NCI-H1105 treated with DMSO at 0.1 percent for 48 hours (cell line): ENCODE data around the gene CLCN1.

ENCODE experiments used
- DNase-seq: peaks from one replicate; lab custom pipeline; 2025; lab: John Stamatoyannopoulos, UW

Gene CLCN1

GRCh38 chr7:143363016-143363937 is 47.4 kb downstream of the CLCN1 start:
- DNase-seq: no peak

- DNase-seq: no peak
Observed at GRCh38 chr7:143367972-143368371, 52.1 kb downstream of the CLCN1 start.

DNA sequence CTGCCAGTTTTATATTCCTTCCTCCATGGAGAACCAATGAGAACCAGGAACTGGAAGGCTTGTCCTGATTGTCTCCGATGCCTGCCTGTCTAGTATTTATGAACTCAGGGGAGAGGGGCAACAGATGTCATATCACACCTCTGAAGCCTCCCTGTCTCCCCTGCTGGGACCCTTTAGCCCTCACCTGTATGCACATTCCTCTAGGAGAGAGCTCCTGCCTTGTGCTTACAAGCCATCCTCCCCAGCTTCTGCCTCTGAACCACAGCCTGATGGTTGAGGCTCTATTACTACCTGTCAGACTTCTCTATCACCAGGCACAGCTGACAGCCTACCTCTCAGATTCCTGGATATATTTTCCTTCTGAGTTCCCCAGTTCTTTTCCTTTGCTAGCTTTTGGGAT is 52.5 kb downstream of the CLCN1 start:
- DNase-seq: no peak

DNA sequence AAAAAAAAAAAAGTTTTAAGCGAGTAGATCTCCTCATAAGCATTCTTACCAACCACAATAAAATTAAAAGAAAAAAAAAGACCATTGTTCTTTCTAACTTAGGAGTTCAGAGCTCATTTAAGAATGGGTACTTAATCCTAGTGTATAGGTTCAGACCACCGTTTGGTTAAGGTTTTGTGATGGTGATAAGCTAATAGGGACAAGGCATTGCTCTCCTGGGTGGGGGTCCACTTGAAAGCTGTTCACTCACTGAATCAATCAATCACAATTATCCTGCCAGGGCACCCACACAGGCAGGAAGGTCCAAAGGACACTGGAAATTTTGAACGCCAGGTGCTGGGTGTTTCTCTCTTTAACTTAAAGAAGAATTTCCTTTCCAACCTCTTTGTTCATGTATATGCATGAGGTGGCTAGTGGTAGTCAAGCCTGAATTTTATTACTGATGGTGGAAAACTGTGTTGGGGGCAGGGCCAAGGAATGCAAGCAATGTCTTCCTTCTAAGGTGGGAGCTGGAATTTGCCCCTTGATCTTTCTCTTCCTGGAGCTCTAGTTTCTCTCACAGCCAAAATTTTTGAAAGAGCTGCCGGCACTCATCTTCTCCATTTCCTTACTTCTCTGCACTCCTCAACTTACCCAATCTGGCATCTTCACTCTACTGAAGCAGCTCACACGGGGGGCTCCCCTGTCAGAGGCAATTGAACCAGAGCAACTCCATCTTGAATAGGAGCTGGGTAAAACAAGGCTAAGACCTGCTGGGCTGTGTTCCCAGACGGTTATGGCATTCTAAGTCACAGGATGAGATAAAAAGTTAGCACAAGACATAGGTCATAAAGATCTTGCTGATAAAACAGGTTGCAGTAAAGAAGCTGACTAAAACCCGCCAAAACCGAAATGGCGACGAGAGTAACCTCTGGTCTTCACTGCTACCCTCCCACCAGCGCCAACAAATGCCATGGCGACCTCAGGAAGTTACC is 54.1 kb downstream of the CLCN1 start:
- DNase-seq: no peak

- no peak for DNase-seq
Observed at GRCh38 chr7:143372070-143372469, 56.2 kb downstream of the CLCN1 start.

DNA sequence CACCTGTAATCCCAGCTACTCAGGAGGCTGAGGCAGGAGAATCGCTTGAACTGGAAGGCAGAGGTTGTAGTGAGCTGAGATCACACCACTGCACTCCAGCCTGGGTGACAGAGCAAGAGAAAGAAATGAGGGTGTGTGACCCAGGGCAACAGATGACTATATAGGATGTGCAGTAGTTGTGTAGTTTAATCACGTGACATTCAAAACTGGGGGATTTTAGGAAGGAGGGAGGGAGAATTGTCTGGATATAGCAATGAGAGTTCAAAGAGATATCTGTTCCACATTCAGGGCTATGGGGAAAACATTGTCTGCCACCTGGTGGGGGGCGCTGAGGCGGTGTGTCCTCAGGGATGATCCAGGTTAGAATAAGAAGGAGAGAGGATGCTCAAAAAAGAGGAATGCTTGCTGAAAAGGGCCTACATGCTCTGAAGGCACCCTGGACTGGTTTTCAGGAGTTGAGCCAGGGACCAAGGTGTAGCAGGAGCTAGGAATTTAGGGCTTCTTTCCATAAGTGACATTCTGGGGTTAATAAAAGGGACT is 57.4 kb downstream of the CLCN1 start:
- no peak for DNase-seq

DNA sequence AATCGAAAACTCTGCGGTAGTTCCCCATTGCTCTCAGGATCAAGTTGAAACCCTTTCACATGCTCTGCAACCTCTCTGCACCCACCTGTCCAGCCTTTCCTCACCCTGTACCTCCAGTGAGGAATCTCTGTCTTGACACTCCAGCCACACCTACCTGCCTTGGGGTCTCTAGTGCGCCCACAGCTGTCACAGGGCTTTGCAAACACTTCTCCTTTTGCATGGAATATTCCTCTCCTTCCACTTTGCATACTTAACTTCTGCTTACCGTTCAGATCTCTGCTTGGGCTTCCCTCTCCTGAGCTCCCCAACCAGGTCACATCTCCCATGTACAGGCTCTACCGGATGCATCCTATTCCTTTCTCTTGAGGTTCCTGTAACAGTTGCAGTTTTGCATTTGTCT is 58.6 kb downstream of the CLCN1 start:
- no peak for DNase-seq

DNA sequence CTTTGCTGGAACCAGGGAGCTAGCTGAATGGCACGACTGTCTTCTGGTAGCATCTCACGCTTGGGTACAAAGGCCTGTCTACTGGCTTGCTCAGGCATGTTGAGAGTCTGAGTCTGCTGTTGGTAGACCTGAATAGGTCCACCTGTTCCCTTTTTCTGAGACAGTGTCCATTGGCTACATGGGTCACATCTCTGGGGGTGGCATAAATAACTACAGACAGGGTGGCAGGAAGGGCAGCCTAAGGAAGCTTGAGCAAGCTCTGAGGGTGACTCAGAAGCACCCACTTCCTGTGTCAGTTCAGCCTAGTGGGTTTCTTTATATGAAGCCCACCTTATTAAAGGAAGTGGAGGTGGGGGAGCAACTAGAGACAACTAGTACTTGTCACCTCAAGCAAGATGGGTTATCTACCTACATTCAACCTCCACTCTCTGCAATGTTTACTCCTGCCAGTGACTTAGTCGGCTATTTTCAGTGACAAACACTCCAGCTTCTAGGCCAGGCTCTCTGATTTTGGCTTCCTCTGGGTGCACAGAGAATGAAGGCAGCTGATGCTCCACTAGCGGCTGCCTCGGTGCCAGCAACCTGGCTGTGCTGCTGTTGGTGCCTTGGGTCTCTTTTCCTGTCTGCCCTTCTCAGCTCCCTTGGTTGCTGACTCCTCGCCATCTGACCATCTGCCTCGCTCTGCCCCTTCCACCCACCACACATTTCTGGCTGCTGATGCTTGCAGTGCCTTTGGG is 59.6 kb downstream of the CLCN1 start:
- no peak for DNase-seq

GRCh38 chr7:143376396-143376795 is 60.5 kb downstream of the CLCN1 start:
- no peak for DNase-seq

- DNase-seq: no peak
Observed at GRCh38 chr7:143379611-143380259, 63.8 kb downstream of the CLCN1 start.

DNA sequence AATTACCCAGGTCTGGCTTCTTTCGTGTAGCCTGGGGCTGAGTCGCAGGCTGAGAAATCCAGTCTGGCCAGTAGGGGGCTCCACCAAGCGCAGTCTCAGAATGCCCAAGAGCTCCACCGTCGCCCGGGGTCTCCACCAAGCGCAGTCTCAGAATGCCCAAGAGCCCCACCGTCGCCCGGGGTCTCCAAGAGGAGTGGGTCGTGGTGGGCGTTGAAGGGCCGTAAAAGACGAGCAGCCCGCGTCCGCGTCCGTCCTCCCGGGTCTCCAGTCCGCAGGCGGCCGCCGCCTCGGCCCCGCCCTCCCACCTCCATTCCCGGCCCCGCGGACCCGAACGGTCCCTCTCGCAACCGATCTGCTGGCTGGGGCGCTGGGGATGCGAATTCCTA is 64.3 kb downstream of the CLCN1 start:
- DNase-seq: peak; percentile 70

DNA sequence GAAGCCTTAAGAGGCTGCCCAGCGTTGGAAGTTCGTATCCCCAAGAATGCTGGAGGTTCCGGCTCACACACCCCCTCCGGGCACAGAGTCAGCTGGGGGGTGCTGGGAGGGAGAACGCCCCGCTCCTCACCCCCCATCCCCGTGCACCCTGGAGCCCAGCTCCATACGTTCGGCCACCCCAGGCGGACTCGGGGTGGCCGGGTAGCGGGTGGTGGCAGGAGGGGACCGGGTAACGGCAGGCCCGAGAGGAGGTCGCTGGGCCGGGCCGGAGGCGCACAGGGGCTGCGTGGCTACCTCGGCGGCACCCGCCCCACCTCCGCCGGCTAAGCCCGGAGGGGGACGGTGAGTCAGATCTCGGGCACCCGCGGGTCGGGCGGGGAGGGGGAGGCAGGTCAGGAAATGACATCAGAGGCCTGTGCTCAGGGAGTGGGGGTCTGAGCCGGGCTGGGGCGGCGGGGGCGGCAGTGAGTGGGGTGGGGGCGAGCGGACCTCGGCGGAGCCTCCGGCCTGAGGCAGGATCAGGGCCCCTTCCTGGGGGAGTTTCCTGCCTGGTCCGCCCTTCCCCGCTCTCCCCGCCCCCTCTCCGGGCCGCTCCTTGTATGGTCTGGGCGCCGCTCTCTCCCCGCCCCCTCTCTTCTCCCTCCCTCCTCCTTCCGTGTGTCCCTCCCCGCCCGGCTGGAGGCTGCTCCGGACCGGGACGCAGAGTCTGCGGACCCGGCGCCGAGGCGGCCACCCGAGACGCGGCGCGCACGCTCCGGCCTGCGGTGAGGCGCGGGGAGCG is 64.9 kb downstream of the CLCN1 start, which contains the start of gene ZYX:
ZYX (plus strand) TSS at position 700 of the 781 bp plus-strand sequence. CDS start 227 bp downstream, outside the sequence.
- peak; percentile 37 for DNase-seq

- DNase-seq: peak; percentile 52
Observed at GRCh38 chr7:143381427-143382125, 65.7 kb downstream of the CLCN1 start.

- no peak for DNase-seq
Observed at GRCh38 chr7:143382126-143382790, 66.3 kb downstream of the CLCN1 start.

GRCh38 chr7:143382791-143383641 is 67.1 kb downstream of the CLCN1 start:
- no peak for DNase-seq

DNA sequence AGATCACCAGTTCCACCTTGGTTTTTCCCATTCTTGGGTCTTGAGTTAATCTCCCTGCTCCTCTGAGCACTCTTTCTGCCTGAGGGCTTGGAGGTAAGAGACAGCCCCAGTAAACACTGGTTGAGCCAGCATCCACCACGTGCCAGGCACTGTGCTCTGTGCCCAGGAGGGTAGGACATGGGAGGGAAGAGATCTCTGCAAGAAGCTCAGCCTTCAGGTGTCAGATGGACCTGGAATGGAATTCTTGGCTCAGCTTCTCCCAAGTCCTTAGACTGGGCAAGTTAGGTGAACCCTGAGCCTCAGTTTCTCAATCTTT is 67.7 kb downstream of the CLCN1 start:
- DNase-seq: no peak

DNA sequence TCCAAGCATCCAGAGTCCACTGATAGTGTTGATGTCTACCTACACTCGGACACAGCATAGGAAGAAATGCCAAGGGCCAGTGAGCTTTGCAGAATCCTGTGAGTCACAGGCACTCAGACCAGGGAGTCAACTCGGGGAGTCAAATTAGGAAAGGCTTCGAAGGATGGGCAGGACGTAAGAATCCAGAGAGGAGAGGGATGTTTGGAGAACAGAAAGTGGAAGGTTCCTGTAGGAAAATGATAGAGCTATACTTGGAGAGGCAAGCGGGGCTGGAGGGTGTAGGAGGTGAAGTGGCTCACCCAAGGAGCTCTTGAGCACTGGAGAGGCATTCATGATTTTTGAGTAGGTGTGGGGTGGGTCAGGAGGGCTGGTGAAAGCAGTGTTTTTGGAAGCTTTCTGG is 68.2 kb downstream of the CLCN1 start:
- DNase-seq: no peak
